ENCODE data around the gene MMP23B.
"Not testable (repeated sequence)": the region's sequence is repeated elsewhere in the genome, so short reads cannot be mapped to it uniquely, and the experiment has no call there.

Gene MMP23B

DNA sequence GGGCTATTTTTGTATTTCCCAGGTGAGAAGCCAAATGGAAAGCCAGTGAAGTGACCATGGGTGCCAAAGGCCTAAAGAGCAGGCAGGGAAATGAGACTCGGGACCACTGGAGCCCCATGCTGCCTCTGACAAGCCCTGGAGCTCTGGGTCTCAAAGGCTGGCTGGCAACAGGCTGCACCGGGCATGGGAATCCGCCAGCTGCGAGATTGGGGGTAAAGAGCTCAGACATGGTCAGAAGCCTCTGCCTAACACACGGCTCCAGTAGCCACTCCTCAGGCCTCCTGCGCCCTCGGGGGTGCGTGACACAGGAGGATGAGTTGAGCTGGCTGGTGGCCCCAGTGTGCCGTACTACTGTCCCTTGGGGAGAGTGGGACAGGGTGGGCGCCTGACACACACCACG, 32.3 kb downstream of the MMP23B start:
- in situ Hi-C loops (cut with MboI; ENCODE audit: low sequenced_read_pairs) = not testable (repeated sequence)

DNA sequence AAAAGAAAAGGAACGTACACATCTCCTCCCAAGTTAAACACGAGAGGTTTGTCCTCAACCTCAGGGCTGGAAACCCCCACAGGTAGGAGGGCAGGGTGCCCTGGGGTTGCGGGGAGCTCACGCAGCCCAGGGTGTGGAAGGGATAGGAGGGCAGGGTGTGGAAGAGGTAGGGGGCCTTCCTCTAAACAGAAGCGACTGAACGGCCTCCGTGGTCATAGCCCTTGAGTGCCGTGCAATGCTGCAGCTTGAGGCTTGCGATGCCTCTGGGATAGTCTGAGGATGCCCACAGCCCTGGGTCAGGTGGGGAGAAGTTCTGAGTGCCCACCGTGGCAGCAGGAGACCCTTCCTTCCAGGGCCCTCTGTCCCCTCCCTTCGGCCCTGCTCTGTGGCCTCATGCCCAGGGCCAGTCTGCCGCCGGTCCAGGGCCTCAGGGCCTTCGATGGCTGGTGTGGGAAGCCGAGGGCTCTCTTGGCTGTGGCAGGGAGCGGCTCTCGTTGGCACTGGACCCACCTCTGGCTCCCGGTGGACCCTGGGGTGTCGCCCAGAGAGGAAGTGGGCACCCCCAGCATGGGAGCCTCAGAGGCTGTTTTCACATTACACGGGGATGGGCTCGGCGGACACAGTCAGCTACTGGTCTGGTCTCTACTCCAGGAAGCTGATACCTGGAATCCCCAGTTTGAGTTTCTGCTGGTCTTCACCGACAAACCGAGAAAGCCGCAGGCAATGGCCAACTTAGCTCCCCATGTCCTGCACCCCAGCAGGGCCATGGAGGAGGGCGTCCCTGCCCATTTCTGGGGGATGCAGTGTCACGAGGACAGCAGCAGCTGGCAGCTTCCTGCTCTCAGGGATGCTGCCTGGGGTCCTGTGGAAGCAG, 33.2 kb downstream of the MMP23B start:
- in situ Hi-C loops (cut with MboI; ENCODE audit: low sequenced_read_pairs) = no loop called here

DNA sequence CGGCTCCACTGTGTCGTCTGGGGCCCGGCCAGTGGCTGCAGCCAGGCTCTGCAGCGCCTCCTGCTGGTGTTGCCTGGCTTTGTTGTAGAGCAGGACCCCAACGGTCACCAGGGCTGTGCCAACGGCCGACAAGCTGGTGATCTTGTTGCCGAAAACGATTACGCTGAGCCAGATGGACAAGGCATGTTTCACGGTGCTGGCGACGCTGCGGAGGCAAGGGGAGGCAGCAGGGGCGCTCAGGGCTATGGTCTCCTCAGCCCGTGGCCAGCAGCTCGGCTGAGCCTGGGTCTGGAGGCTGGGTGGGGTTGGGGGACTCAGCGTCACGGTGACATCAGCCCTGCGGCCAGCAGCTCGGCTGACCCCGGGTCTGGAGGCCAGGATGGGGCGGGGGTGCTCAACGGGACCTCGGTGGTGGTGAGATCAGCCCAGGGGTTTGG, 33.9 kb downstream of the MMP23B start:
- in situ Hi-C loops (cut with MboI; ENCODE audit: low sequenced_read_pairs) = no loop called here

DNA sequence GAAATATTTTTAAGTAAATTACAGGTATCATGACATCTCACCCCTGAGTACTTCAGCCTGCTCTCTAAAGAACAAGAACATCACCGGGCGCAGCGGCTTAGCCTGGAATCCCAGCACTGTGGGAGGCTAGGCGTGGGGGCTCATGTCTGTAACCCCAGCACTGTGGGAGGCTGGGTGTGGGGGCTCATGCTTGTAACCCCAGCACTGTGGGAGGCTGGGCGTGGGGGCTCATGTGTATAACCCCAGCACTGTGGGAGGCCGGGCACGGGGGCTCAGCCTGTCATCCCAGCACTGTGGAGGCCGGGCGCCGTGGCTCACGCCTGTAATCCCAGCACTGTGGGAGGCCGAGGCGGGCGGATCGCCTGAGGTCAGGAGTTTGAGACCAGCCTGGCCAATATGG, 34.6 kb downstream of the MMP23B start:
- in situ Hi-C loops (cut with MboI; ENCODE audit: low sequenced_read_pairs) = no loop called here

DNA sequence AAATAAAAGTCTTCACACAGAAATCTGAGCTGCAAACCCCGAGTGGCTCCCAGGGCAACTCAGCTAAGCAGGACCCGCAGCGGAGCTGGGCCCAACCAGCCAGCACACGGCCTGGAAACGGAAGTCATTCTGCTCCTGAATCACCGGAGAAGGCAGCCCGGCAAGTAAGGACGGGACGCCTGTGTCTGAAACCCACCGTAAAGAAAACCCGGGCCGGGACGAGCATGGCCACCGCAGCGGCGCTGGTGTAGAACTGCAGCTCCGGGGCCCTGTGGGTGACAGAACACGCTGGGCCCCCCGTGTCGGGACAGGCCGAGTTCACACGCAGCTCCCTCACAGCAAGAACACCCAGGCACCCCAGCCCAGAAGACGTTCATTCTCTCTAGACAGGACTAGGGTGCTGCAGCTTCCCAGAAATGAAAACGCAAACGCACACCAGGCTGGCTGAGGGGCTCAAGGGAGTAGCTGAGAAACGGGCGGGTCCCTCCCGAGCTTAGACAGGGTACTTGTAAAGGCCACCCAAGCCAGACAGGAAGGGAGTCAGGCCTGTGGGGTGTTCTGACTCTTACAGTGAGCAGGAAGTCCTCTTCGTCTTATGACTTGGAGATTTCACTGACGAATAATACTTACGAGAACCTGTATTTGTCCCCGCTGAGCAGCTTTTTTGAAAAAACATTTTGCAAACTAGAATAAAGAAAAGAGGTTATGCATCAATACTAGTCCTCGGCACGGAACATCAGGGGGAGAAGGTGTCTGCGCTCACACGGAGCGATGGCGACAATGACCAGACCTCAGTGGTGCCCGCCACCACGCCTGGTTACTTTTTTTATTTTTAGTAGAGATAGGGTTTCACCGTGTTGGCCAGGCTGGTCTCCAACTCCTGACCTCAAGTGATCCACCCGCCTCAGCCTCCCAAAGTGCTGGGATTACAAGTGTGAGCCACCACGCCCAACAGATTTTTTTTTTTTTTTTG, 37.8 kb downstream of the MMP23B start:
- in situ Hi-C loops (cut with MboI; ENCODE audit: low sequenced_read_pairs) = no loop called here

DNA sequence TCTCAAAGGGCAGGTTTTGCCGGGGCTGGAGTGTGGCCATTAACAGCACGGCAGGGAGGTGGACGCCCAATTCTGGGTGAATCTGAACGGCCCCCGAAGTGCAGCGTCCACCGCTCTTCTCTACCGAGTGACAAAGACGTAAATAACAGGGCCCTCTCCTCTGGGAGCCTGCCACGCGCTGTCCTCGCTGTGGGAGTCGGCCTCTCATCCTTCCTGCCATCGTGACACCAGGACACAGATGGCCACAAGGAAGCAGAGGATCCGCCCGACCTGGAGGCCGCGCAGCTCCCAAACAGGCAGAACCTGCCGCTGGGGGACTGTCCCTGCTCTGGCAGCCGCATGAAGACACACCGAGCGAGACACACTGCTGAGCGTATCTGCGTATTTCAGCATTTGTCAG, 38.9 kb downstream of the MMP23B start:
- in situ Hi-C loops (cut with MboI; ENCODE audit: low sequenced_read_pairs) = no loop called here

DNA sequence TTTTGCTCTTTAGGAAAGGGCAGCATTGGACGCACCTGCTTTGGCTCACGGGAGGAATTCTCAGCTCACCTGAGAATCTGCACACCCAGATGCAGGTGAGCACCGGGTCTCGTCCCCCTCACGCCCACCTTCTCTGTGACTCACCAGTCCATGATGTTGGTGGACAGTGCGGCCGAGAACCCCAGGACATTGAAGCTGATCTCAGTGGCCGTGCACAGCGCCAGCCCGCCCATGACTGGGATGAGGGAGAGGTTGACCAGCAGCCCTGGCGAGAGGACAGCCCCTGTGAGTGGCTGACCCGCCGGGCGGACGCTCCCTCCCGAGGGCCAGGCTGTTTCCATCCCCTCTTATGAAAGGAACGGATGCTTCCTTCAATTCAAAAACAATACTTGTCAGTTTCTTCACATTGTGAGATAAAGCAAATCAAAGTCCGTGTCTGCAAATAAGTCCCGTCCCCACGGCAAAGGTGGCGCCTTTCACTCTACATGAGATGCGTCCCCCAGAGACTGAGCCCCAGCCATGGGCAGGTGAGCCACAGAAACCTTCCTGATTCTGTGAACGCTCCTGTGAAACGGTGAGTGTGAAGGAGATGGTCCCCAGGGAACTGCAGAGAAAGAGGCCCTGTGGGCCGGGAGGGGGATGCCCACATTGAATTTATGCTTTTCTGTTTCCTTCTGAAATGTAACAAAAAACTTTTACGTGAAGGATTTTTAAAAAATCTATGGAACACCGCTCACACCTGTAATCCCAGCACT, 39.6 kb downstream of the MMP23B start:
- in situ Hi-C loops (cut with MboI; ENCODE audit: low sequenced_read_pairs) = no loop called here

DNA sequence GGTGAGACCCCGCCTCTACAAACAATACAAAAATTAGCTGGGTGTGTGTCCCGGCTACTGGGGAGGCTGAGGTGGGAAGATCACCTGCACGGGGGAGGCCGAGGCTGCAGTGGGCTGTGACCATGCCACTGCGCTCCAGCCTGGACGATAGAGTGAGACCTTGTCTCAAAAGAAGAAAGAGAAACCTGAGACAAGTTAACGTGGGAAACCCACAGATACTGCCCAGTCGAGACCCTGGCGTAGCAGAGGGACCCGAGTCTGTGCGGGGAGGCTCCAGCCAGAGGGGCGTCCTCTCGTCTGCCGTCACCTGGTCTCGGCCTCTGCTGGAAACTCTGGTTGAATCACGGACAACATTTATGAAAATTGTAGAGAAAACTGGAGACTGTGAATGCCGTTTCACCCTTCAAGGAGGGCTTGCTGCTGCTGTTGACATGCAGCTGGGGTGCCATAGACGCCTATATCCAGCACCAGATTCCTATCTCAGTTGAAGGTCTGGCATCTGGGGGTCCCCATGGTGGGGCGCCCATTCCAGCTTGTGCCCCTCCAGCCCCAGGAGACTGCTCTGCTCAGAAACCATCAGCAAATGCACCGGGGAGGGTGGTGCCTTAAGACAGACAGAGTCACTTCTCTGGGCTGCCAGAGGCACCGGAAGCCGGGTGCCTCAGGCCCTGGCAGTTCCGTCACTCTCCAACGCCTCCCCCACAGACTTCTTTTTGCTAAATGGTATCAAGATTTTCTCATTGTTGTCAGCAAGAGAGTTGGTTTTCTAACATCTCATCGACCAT, 40.4 kb downstream of the MMP23B start:
- in situ Hi-C loops (cut with MboI; ENCODE audit: low sequenced_read_pairs) = no loop called here

DNA sequence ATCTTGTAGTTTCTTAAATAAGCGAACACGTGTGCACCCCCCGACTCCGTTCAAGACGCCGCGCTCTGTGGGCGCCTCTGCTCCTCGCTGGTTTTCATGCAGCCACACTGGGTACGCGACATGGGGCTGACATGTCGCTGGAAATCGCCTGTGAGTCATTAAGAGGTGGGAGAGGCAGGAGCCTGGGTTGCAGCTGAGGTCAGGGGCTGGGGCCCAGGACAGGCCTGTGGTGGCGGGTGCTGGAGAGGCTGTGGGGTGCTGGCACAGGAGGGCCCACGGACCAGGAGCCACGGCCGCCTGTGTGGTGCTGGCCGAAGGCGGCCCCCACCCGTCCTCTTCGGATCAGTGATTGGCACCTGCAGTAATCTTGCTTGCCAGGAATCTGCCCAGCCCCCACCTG, 42.8 kb downstream of the MMP23B start:
- in situ Hi-C loops (cut with MboI; ENCODE audit: low sequenced_read_pairs) = not testable (repeated sequence)

DNA sequence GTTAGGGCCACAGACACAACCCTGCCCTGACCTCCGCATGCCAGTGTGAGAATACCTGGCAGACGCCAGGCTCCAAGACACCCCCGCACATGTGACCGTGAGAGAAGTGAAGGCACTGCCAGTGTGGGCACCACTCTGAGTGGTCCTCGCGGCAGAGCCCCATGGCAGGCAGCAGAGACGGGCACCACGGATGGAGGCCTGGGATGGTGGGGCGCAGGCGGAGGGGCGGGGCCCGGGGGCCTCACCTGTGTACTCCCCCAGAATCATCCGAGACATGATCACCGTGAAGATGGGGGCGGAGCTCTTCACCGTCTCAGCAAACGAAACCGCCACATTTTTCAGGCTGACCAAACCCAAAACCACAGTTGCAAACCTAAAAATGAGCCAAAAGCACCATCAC, 43.2 kb downstream of the MMP23B start:
- in situ Hi-C loops (cut with MboI; ENCODE audit: low sequenced_read_pairs) = not testable (repeated sequence)

DNA sequence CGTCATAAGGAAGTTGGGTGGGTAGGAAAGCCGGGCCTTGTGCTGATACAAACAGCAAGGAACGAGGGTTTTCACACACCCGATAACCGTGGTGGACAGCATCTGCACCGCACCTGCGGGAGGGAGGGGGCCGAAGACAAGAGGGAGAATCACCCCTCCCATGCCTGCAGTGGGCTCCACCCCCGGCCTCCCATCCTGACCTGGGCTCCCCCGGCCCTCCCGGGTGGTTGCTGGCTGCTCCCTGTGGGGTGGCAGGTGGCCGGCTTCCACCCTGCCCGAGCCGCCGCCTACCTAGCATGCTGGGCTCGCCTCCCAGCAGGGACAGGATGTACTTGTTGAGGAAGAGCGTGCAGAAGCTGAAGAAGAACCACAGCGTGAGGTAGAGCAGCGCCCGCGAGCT, 44.1 kb downstream of the MMP23B start:
- in situ Hi-C loops (cut with MboI; ENCODE audit: low sequenced_read_pairs) = not testable (repeated sequence)

DNA sequence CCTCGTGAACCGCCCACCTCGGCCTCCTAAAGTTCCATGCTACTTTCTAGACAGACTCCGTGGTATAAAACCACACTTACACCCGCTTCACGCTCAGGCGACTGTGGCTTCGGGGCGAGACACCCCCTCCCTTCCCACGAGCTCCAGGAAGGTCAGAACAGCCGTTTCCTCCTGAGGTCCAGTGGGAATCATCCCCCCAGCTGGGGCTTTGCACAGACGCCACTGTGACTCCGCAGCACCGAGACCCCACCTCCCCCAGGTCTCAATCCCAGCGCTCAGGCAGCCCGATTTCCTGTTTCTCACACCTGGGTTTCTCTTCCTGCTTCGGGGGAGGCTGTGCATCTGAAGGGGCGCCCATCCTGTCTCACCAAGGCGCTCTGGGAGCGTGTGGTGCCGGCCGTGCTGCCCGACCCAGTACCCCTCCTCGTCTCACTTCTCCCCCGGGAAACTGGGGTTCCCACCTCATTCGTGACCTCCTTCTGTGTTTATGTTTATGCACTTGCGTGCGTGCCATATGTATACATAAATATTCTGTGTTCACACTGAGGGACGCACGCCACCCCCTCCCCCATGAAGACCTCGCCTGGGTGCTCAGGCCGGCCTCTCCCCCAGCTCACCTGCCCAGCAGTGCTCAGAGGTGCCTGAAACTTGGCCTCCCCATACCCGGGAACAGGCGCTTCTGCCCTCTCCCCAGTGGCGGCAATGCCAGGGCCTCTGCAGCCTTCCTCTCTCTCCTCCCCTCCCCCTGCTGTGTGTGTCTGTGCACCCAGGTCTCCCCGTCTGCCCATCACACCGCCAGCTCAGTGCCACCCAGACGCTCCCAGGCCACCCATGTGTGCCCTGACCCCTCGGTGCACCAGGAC, 46.0 kb downstream of the MMP23B start:
- in situ Hi-C loops (cut with MboI; ENCODE audit: low sequenced_read_pairs) = no loop called here

DNA sequence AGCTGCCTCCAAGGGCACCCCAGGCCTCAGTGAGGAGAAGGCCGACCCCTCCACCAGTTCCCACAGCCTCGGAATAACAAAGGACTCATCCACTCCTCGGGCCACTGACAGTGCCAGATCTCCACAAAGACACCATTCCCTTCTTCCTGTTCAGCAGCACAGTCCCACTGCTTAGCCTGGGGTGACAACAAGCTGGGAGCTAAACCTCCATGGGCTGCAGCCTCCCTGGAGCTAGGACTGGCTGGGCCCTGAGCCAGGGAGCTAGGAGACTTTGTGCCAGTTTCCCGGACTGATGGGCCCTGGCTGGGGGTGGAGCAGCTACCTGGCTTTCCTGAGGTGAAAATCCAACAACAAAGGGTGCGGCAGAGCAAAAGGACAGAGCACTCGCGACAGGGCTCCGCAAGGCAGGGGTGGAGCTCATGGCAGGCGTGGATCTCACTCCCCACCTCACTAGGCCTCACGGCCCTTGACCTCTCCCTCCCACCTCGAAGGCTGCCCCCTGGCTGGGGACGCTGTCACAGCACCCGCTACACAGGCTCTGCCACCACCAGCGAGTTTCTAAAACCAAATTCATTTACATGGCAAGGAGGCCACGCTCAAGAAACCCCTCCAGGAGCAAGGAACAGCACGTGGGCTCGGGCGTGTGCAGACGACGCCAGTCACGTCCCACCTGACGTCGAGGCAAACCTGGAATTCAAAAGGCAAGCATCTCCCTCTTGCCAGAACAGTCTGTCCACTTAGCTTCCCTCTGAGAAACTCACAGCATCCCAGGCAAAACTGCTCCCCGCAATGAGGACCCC, 46.8 kb downstream of the MMP23B start:
- in situ Hi-C loops (cut with MboI; ENCODE audit: low sequenced_read_pairs) = no loop called here

DNA sequence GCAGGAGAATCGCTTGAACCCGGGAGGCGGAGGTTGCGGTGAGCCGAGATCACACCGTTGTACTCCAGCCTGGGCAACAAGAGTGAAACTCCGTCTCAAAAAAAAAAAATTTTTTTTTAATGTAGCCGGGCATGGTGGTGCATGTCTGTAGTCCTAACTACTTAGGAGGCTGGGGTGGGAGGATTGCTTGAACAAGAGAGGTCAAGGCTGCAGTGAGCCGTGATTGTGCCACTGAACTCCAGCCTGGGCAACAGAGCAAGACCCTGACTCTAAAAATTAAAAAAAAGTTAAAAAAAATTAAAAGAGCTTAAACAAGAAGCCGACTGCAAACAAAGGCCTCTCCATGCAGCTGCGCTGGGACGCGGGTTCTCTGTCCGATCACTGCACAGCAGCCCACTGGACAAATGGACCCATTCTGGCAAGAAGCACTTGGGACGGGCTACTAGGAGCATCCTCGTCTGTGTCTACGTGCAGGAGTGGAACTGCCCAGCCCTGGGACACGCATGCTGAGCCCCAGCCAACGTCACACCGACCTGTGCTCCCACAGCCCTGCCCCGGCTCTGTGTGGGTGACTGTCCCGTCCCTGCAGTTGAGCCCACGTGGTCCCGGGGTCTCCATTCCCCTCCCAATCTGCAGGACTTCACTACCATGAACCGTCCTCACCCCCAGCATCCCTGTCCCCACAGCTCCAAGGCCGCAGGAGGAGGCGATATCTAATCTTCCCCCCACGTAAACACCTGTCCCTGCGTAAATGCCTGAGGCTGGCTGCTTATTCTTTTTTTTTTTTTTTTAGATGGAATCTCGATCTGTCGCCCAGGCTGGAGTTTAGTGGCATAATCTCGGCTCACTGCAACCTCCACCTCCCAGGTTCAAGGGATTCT, 48.3 kb downstream of the MMP23B start:
- in situ Hi-C loops (cut with MboI; ENCODE audit: low sequenced_read_pairs) = no loop called here

DNA sequence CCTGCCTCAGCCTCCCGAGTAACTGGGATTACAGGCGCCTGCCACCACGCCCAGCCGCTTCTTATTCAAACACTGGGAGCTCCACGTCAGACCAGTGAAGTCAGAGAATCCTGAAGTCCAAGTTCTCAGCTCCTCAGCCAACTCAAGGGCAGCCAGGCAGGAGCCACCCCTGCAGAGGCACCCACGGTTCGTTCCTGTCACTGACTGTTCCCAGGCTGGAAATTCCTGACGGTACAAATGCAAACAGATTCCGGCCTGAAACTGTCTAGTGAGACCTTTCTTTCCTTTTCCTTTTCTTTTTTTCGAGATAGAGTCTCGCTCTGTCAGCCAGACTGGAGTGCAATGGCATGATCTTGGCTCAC, 48.9 kb downstream of the MMP23B start:
- in situ Hi-C loops (cut with MboI; ENCODE audit: low sequenced_read_pairs) = no loop called here

DNA sequence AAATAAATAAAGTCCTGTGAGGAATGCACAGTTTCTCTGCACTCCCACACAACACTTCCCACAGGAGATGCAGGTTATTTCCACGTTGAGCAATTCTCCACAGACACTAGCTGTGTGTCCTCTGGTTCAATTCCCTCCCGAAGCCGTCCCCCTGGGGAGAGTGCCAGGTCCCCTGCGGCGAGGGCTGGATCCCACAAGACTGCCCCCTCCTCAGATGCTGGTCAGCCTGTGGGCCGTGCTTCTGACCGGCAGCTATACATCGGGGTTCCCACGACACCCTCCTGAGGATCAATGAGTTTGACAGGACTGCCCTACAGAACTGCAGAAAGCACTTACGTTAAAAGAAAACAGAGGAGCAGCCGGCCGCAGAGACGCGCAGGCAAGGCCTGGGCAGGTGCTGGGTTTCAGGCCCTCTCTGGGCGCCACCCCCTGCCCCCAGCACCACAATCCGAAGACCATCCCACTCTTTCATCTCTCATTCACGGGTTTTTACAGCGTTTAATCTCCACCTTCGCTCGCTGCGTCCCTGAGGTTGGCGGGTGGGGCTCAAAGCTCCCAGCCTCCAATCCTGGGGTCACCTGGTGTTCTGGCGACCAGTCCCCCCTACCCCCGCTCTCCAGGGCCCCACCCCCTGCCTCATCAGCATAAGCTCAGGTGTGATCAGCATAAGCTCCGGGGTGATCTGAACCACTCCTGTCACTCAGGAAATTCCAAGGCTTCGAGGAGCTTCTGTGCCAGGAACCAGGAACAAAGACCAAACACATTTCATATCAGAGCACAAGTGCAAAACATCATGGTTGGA, 51.3 kb downstream of the MMP23B start:
- in situ Hi-C loops (cut with MboI; ENCODE audit: low sequenced_read_pairs) = no loop called here
